Measurements from ENCODE around the gene RRM2. TPM values are rescaled to one million over a fixed set of nuclear protein-coding genes. Genes with fewer than 3 reads are reported as not detected.
"Not testable (repeated sequence)": the region's sequence is repeated elsewhere in the genome, so short reads cannot be mapped to it uniquely, and the experiment has no call there.

Gene RRM2
- total RNA-seq, 1 donor, result 45.8 TPM

- no peak for DNase-seq (ENCODE audit: low read depth)
- TF ChIP-seq CTCF (IDR thresholded peaks at IDR 0.05; ENCODE audit: insufficient read depth, low read depth, low read length), result no peak
- no peak overlapping the region for H3K4me3 ChIP-seq (ENCODE audit: low read depth, low read length)
These were observed 23.2 kb downstream of the RRM2 start for GRCh38 chr2:10145519-10146357.

GRCh38 chr2:10146366-10147005, 23.9 kb downstream of the RRM2 start:
- no peak for TF ChIP-seq CTCF (IDR thresholded peaks at IDR 0.05; ENCODE audit: insufficient read depth, low read depth, low read length)
- no peak for DNase-seq (ENCODE audit: low read depth)
- H3K4me3 ChIP-seq (ENCODE audit: low read depth, low read length), result no peak overlapping the region

GRCh38 chr2:10147050-10147660, 24.6 kb downstream of the RRM2 start:
- H3K4me3 ChIP-seq (ENCODE audit: low read depth, low read length), result not testable (repeated sequence)

GRCh38 chr2:10148268-10148667, 25.7 kb downstream of the RRM2 start:
- no peak overlapping the region for H3K4me3 ChIP-seq (ENCODE audit: low read depth, low read length)
- no peak for TF ChIP-seq CTCF (IDR thresholded peaks at IDR 0.05; ENCODE audit: insufficient read depth, low read depth, low read length)
- no peak for DNase-seq (ENCODE audit: low read depth)

More at GRCh38 chr2:10147050-10147660, 24.6 kb downstream of the RRM2 start:
- not testable (repeated sequence) for DNase-seq (ENCODE audit: low read depth)

- no peak for TF ChIP-seq CTCF (IDR thresholded peaks at IDR 0.05; ENCODE audit: insufficient read depth, low read depth, low read length)
- no peak overlapping the region for H3K4me3 ChIP-seq (ENCODE audit: low read depth, low read length)
- DNase-seq (ENCODE audit: low read depth), result no peak
These were observed 27.1 kb downstream of the RRM2 start for GRCh38 chr2:10149635-10150034.

GRCh38 chr2:10150436-10150835, 27.9 kb downstream of the RRM2 start:
- TF ChIP-seq CTCF (IDR thresholded peaks at IDR 0.05; ENCODE audit: insufficient read depth, low read depth, low read length), result no peak
- no peak overlapping the region for H3K4me3 ChIP-seq (ENCODE audit: low read depth, low read length)
- DNase-seq (ENCODE audit: low read depth), result no peak

- no peak overlapping the region for H3K4me3 ChIP-seq (ENCODE audit: low read depth, low read length)
- TF ChIP-seq CTCF (IDR thresholded peaks at IDR 0.05; ENCODE audit: insufficient read depth, low read depth, low read length), result no peak
- DNase-seq (ENCODE audit: low read depth), result no peak
These were observed 28.9 kb downstream of the RRM2 start for GRCh38 chr2:10151462-10151861.

Data from fibroblast of villous mesenchyme (primary cell).